H54 (cell line): ENCODE data around the gene KLK7.

ENCODE experiments used
- DNase-seq: peaks from one replicate; pipeline ENCODE4 v3.0.0; 2011; ENCODE audit warnings: low spot score, mixed read lengths; ENCODE audit not compliant: insufficient read length
- FAIRE-seq: peaks from 3 replicates; lab custom pipeline; 2011; peaks lifted over from hg19 to GRCh38; lab: Jason Lieb, UNC
- POLR2A ChIP-seq: IDR thresholded peaks from 2 replicates; pipeline ENCODE4 v1.6.1; 2011; ENCODE audit warnings: low read depth, mild to moderate bottlenecking, low read length

The KLK7 gene

GRCh38 chr19:50947123-50947522, 36.6 kb downstream of the KLK7 start:
- no peak for TF ChIP-seq POLR2A
- DNase-seq (no peak), FAIRE-seq (no peak)

GRCh38 chr19:50944795-50945194, 38.9 kb downstream of the KLK7 start:
- DNase-seq, result no peak
- no peak for FAIRE-seq
- TF ChIP-seq POLR2A, result no peak

- no peak for DNase-seq
- no peak for TF ChIP-seq POLR2A
- no peak for FAIRE-seq
Measured at GRCh38 chr19:50943074-50943828, 40.5 kb downstream of the KLK7 start.

- TF ChIP-seq POLR2A, result no peak
- DNase-seq (no peak), FAIRE-seq (no peak)
Measured at GRCh38 chr19:50939596-50939995, 44.1 kb downstream of the KLK7 start.

- FAIRE-seq, result no peak
- no peak for DNase-seq
- TF ChIP-seq POLR2A, result no peak
Measured at GRCh38 chr19:50933640-50934039, 50.1 kb downstream of the KLK7 start.

GRCh38 chr19:50932690-50933083, 51.0 kb downstream of the KLK7 start:
- DNase-seq (no peak), FAIRE-seq (no peak)
- no peak for TF ChIP-seq POLR2A

GRCh38 chr19:50932018-50932689, 51.6 kb downstream of the KLK7 start:
- FAIRE-seq, result no peak
- no peak for TF ChIP-seq POLR2A
- no peak for DNase-seq

GRCh38 chr19:50931023-50931422, 52.7 kb downstream of the KLK7 start:
- FAIRE-seq (no peak), DNase-seq (no peak)
- TF ChIP-seq POLR2A, result no peak

- FAIRE-seq, result no peak
Measured at GRCh38 chr19:50928831-50929230, 54.9 kb downstream of the KLK7 start.

More at GRCh38 chr19:50928831-50929230, 54.9 kb downstream of the KLK7 start:
- DNase-seq, result no peak
- TF ChIP-seq POLR2A, result no peak
